ENCODE measurements around the gene RILPL2.

The RILPL2 gene

GRCh38 chr12:123401753-123402683 is 34.5 kb downstream of the RILPL2 start:
- DNase-seq (ENCODE audit: insufficient read length, low spot score) (no peak), FAIRE-seq (no peak)
- no peak for TF ChIP-seq POLR2A (IDR thresholded peaks at IDR 0.05; ENCODE audit: low read depth, low read length)

DNA sequence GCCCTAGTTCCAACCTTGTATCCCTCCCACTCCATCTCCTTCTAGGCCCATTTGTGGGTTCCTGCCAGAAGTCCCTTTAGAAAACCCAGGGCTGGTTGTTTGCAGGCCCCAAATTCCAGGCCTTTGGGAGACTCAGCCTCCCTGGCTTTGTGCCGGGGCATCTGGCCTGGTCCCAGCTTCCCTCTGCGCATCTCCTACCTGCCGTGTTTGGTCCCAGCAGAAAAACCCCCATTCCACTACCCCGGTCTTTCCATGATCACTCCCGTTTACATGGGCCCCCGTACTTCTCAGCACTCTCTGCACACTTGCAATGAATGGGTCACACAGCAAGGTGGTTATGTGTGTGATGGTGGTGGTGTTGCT is 37.2 kb downstream of the RILPL2 start:
- TF ChIP-seq POLR2A (IDR thresholded peaks at IDR 0.05; ENCODE audit: low read depth, low read length) = no peak
- DNase-seq (ENCODE audit: insufficient read length, low spot score) (no peak), FAIRE-seq (no peak)

GRCh38 chr12:123398550-123399254 is 37.8 kb downstream of the RILPL2 start:
- no peak for FAIRE-seq
- no peak for TF ChIP-seq POLR2A (IDR thresholded peaks at IDR 0.05; ENCODE audit: low read depth, low read length)
- DNase-seq (ENCODE audit: insufficient read length, low spot score) = no peak

GRCh38 chr12:123398177-123398549 is 38.3 kb downstream of the RILPL2 start:
- no peak for TF ChIP-seq POLR2A (IDR thresholded peaks at IDR 0.05; ENCODE audit: low read depth, low read length)
- no peak for DNase-seq (ENCODE audit: insufficient read length, low spot score)
- FAIRE-seq = no peak

GRCh38 chr12:123397400-123397799 is 39.1 kb downstream of the RILPL2 start:
- no peak for DNase-seq (ENCODE audit: insufficient read length, low spot score)
- no peak for TF ChIP-seq POLR2A (IDR thresholded peaks at IDR 0.05; ENCODE audit: low read depth, low read length)

DNA sequence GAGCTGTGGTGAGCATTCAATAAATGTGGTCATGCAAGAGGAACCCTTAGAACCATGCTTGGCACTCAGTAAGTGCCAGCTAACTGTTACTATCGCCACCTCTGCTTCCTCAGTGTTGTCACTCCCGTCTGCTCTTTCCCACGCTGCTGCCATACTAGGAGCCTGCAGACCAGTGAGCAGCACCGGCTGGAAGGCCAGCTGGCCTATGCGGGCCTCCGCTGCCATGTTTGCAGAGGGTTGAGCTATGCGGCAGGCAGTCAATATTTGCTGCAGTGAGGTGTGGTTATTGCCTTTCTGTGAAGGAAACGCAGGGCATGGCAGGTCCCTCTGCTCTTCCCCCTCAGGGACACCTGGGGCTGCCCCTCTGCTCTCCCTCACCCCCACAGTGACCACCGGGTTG is 39.5 kb downstream of the RILPL2 start:
- FAIRE-seq (no peak), DNase-seq (ENCODE audit: insufficient read length, low spot score) (no peak)
- no peak for TF ChIP-seq POLR2A (IDR thresholded peaks at IDR 0.05; ENCODE audit: low read depth, low read length)

More at GRCh38 chr12:123397400-123397799, 39.1 kb downstream of the RILPL2 start:
- FAIRE-seq = no peak

GRCh38 chr12:123396543-123396942 is 39.9 kb downstream of the RILPL2 start:
- DNase-seq (ENCODE audit: insufficient read length, low spot score) = no peak
- TF ChIP-seq POLR2A (IDR thresholded peaks at IDR 0.05; ENCODE audit: low read depth, low read length) = no peak
- FAIRE-seq = no peak

GRCh38 chr12:123395236-123395635 is 41.2 kb downstream of the RILPL2 start:
- DNase-seq (ENCODE audit: insufficient read length, low spot score) = no peak
- no peak for TF ChIP-seq POLR2A (IDR thresholded peaks at IDR 0.05; ENCODE audit: low read depth, low read length)
- FAIRE-seq = no peak

GRCh38 chr12:123393747-123394146 is 42.7 kb downstream of the RILPL2 start:
- DNase-seq (ENCODE audit: insufficient read length, low spot score) (no peak), FAIRE-seq (no peak)
- no peak for TF ChIP-seq POLR2A (IDR thresholded peaks at IDR 0.05; ENCODE audit: low read depth, low read length)

- FAIRE-seq (no peak), DNase-seq (ENCODE audit: insufficient read length, low spot score) (no peak)
- TF ChIP-seq POLR2A (IDR thresholded peaks at IDR 0.05; ENCODE audit: low read depth, low read length) = no peak
Observed at GRCh38 chr12:123391546-123392343, 44.7 kb downstream of the RILPL2 start.

- DNase-seq (ENCODE audit: insufficient read length, low spot score) (no peak), FAIRE-seq (no peak)
- TF ChIP-seq POLR2A (IDR thresholded peaks at IDR 0.05; ENCODE audit: low read depth, low read length) = no peak
Observed at GRCh38 chr12:123390498-123391426, 45.7 kb downstream of the RILPL2 start.

DNA sequence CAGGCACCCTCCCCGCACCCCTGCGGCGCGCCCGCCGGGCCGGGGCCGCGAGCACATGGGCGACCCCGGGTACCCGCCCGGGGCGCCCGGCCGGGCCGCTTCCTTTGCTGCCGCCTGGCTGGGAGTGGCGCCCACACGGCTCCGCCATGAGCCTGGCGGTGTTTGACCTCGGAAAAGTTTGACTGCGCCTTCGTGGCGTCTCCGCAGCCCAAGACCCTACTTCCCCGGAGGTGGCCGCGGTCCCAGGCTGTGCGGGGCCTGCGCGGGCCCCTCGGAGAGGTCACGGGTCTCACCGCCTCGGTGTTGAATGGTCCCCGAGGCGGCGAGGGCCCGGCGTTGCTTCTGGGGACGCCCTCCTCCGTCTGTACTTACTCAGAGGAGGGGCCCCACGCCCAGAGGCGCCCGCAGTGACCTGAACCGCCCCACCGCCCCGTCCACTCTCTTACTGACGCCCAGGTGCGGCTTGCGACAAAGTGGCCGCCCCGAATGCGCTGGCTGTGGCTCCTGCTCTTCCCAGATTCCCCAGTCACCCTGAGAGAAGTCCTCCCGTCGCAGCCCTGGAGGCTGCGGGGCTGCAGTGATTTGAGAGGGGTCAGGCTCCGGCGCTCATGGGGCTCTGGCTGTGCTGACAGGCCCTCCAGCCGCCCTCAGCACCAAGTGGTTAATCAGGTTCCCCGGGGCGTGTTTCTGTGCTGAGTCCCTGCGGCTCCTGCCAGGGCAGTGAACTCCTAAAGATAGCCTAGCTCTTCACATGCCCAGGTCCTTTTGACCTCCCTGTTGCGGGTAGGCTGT is 46.7 kb downstream of the RILPL2 start:
- no peak for TF ChIP-seq POLR2A (IDR thresholded peaks at IDR 0.05; ENCODE audit: low read depth, low read length)
- FAIRE-seq = no peak
- DNase-seq (ENCODE audit: insufficient read length, low spot score) = no peak

Data from H54 (cell line).